Measurements from ENCODE around the gene RBBP8NL.

RBBP8NL gene, protein sequence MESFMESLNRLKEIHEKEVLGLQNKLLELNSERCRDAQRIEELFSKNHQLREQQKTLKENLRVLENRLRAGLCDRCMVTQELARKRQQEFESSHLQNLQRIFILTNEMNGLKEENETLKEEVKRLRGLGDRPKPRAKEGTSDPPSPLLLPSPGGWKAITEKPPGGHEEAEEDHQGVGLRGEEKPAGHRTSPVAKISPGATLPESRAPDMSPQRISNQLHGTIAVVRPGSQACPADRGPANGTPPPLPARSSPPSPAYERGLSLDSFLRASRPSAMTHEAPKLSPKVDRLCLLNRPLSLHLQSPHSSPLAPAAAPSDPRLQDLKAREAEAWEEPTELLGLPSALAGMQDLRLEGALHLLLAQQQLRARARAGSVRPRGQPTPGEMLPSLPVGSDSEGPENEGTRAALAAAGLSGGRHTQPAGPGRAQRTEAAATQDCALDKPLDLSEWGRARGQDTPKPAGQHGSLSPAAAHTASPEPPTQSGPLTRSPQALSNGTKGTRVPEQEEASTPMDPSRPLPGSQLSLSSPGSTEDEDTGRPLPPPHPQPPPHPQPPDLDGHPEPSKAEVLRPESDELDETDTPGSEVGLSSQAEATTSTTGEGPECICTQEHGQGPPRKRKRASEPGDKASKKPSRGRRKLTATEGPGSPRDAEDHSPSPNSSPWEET

DNA sequence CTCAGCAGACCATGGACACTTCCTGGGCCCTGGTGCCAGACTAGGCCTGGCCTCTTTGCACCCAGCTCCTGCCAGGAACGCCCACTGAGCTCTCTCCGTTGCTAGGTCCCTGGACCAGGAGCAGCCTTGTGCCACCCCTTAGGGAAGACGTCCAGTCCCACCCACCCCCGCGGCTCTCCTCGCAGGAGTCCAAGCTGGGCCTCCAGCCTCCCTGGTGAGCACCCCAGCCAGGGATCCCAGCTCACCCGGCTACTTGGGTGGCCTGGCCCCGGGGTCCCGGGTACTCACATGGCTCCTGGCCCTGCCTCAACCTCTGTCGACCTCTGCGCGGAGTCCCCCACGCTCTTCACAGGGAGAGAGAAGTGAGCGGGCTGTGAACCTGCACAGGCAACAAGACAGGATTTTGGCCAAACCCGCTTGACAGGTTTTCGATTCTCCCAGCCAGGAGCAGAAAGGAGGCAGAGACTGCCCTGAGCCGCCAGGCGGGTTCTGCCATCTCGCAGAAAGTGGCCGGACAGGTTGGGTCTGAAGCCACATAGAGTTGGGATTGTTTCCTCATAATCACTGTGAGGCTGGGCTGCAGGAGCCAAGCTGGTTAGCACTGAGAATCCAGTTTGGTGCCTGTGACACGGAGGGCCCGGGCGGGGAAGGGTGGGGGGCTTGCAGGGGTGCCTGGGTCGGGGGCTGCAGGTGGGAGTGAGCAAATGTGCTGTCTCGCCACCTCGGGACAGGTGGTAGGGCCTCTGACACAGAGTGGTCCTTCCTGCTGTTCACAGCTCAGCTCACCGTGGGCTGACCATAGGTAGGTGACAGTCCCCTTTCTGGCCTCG is at the start of gene RBBP8NL:
Gene RBBP8NL, minus strand, starts transcription at position 368 of the 830 bp plus-strand sequence. CDS start 7,892 bp downstream, outside the sequence.
- no peak for DNase-seq (ENCODE audit: low read depth)

DNA sequence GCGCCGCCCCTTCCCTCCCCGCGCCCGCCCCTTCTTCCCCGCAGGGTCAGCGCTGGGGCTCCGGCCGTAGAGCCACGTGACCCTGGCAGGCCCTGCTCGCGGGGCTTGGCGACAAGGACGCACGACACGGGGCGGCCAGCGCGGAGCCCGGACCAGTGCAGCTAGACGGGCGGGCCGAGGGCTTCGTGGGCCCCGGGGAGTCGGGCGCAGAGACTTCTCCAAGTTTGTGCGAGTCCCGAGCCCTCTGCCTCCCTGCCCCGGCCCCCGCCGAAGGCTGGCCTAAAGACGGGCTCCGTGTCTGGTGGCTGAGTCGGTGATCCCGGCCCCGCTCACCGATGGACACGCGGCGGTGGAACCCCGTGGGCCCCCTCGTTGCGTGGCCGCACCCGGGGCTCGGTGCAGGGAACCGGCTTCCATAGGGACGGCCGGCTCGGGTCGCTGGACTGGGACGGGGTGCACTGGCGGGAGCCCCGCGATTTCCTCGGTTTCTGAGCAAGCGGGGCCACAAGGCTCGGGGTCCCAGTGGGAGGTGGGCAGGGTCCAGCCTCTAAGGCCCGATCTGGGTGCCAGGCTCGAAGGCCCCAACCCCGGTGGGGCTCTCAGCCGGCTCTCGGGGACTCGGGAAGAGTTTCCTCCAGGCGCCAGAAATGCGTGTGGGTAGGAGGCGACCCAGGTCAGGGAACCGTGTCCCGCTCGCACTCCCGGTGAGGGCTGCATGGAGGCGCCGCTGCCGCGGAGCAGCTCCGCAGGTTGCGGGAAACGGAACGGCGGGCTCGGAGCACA is 48.9 kb upstream of the RBBP8NL start:
- DNase-seq (ENCODE audit: low read depth), result no peak

DNA sequence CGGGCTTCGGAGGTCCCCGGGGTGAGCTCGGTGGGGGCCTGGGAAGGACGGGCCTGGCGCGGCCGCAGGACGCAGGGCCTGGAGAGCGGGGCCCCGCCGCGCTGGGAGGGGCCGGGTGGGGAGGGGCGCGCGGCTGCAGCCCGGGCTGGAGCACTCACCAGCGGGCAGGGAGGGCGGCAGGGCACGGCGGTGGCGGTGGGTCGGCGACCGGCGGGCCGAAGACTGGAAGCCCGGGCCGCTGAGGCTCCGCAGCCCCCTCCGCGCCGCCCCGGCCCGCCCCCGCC is 48.4 kb upstream of the RBBP8NL start, which contains the start of gene GATA5:
Gene GATA5, minus strand, starts transcription at position 224 of the 284 bp plus-strand sequence. CDS start 474 bp downstream, outside the sequence.
- no peak for DNase-seq (ENCODE audit: low read depth)

DNA sequence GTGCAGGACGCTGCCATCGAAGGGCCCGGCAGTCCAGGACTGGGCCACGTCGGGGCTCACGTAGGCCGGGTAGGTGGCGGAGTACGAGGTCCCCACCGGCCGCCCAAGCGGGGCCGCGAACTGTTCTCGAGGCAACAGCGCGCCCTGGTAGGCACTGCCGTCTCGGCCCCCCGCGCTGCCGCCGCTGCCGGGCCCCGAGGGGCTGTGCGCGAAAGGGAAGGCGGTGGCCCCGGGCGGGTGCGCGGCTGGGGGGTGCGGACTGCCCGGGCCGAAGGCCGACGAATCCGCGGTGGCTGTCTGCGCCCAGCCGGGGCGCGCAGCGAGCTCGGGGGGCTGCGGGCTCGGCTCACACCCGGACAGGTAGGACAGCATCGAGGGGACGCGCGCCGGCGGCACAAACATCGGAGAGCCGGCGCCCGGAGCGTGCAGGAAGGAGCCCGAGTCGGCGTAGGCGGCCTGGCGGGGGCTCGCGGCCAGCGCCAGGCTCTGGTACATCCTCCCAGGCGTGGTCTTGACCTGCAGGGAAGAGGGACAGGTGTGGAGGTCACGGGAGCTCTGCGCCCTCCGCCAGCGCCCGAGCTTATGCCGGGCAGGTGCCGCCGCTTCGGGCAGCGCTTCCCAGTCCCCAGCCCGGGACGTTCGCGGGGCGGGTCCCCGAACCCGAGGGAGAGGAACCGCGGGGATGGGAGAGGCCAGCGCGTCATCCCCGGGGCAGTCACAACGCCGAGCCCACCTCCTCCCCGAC is 47.9 kb upstream of the RBBP8NL start:
- DNase-seq (ENCODE audit: low read depth), result no peak

DNA sequence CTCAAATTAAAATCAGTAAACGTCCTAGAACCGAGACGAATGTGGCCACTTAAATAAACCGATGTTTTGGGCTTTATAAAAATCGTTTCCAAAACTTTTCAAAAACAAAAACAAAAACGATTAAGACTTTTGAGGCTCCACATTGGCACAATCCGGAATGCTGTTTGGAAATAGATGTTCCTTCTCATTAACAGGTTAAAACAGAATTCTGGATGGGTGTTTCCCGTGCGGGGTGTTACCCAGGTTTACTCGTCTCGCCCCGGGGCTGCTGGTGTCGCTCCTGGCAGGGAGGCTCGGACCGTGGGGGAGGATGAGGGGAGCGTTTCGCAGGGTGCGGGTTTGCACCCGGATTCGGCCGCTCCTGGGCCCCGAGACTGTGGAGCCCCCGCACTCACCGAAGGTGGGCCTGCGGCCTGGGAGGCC is 47.3 kb upstream of the RBBP8NL start:
- no peak for DNase-seq (ENCODE audit: low read depth)

DNA sequence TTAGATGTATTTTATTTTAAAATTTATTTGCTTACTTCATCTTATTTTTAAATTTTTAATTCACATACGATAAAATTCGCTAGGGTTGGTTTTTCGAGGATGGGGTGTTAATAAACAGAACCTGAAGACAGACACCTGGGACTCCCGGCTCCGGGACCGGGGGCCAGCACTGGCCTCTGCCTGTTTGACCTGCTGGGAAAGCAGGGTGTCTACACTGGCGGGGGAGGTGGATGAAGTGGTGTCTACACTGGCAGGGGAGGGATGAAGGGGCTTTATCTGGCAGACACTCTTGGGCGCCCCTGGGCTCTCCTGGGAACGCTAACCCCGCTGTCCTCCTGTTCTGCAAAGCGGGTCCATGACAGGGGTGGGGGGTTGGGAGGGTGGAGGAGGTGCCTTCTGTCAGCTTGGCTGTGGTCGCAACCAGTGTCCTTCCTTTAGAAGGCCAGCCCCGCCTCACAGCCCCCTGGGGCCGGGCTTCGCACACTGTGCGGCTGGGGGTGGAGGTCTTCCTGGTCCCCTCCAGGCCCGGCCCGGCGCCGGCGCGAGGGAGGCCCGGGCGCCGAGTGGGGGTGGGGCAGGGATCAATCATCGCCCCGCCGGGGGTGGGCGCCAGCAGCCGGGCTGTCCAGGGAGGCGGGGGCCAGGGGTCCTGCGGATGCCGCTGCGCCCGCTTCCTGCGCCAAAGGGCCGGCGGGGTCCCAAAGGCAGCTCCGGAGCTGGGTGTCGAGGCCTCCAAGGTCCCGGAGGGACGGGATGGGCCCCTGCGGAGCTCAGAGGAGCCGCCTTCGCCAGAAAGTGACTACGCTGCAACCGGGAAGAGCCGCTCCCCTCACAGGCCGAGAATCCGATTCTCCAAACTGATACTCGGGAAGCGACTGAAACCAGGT is 46.6 kb upstream of the RBBP8NL start:
- DNase-seq (ENCODE audit: low read depth), result no peak

DNA sequence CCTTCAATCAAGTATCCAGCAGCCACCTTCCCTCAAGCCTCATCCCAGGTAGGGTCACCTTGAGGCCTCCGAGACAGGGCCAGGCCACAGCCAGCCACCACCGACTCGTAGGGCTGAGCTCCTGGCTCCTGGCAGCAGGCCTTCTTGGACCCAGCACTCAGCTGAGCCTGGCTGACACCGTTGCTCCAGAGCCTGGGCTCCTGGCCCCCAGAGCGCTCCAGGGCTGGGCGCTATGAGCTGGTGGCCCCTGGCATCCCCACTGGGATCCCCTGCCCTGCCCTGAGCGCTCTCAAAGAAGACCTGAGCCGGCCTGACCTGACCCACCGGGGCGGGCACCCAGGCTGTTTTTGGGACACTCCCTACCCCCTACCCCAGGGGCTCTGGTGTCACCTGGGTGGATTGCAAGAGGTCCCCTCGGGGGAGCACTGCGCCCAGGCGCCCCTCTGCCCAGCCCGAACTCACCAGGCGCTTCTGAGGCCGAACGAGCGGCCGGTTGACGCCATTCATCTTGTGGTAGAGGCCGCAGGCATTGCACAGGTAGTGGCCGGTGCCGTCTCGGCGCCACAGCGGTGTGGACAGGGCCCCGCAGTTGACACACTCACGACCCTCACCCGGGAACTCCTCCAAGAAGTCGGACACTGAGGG is 45.7 kb upstream of the RBBP8NL start:
- DNase-seq (ENCODE audit: low read depth), result no peak

DNA sequence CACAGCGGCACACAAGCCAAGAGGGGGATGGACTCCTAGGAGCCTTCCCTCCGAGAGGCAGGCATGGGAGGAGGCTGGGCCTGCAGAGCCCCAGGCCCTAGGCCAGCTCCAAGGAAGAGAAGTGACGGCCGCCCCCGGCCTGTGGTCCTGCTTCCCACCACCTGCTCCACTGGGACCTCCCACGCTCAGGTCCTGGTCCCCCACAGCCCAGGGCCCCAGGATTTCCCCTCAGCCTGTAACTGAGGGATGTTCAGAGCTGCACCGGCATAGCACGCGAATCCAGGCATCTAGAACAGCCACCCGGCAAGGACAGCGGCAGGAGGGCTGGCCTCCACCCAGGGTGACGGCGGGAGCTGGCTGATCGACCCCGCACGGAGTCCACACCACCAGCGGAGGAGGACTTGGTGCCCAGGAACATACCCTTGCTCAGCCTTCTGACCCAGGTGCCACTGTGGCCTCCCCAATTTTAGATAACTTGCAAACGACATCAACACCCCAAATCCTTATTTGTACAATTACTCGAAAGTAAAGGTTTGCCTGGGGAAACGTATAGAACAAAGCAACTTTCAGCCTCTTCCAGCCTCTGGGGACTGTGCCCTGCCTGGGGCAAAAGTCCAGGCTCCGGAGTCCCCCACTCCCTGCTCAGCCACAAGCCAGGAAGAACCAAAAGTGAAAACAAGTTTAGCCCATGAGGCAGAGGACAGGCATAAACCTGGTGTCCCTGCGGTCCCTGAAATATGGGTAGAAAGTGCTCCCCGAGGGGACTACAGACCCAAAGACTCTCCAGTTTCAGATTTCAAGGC is 45.0 kb upstream of the RBBP8NL start:
- DNase-seq (ENCODE audit: low read depth), result no peak

DNA sequence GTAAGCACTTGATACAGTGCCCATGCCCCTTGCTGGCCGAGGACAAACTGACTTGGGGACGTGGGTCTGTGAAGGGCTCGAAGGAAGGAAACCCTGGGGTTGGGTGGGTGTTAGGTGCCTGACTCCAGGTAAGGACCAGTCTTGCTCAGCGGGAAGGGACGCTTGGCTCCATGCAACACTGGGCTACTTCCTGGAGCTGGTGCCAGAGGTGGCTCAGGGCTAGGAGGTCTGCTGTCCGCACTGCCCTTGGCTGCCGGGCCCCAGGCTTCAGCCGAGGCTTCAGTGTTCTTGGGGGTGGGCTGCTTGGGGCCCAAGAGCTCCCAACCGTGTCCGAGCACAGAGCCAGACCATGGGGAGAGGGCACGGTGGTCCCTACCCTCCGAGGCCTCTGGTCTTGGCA is 43.1 kb upstream of the RBBP8NL start:
- no peak for DNase-seq (ENCODE audit: low read depth)

DNA sequence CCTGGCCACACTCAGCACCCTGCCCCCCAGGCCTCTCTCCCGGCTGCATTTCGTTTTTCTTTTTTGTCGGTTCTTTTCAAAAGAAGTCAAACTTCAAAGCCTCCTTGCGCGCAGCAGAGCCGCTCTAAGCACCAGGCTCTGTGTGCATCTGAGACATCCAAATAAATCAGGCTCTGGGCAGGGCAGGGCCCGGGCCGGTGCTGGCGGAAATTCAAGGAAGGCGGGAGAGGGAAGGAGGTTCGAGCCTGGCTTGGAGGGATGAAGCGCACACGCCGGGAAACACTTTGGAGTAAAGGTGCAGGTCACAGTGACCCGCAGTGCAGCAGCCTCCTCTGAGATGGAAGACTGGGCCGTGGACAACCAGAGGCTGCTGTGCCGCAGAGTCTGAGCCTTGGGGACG is 42.7 kb upstream of the RBBP8NL start:
- DNase-seq (ENCODE audit: low read depth), result no peak

DNA sequence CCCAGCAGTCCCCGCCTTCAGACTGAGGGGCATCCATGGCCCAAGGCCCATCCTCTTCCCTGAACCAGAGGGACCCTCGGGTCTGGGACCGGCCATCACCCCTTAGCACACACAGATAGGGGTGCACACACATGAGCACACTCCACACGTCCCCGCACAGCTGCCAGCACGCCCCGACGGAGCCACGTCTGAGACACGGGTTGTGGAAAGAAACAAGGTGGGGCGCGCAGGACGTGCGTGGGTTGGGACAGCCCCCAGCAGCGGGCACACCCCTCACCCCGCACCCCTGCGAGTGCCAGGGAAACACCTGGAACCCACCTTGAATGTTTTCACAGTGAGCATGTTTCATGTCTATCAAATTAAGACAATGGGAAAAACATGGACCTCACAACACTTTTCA is 42.0 kb upstream of the RBBP8NL start:
- no peak for DNase-seq (ENCODE audit: low read depth)

DNA sequence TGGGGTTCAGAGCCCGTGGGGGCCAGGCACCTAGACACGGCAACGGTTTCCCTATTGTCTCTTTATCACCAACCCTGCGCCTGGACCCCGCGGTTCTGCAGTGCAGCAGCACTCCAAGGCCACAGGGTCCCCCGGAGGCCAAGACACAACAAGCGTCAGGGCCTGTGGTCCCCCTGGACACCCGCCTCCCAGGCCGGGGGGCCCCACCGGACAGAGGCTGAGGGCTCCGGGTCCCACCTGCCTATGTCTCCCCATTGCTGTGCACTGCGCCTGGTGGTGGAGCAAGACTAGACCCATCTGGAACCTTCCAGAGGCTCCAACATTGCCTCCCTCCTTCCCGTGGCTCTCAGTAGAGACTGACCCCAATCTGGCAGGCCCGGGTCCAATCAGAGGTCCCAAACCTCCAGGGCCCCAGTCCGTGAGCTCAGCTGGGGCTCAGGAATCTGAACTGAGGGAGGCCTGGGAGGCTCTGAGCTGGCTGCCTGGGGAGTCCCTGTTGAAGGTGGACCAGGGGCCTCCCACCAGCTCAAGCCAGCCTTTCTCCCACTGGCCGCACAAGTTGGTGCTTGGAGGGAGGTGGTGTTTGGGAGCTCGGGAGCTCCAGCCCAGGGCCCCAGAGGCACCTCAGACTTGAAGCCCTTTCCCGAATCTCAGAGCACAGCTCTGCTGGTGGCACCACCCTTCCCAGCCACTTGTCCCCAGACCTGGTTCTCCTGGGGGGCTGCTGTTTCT is 39.6 kb upstream of the RBBP8NL start:
- DNase-seq (ENCODE audit: low read depth), result no peak

DNA sequence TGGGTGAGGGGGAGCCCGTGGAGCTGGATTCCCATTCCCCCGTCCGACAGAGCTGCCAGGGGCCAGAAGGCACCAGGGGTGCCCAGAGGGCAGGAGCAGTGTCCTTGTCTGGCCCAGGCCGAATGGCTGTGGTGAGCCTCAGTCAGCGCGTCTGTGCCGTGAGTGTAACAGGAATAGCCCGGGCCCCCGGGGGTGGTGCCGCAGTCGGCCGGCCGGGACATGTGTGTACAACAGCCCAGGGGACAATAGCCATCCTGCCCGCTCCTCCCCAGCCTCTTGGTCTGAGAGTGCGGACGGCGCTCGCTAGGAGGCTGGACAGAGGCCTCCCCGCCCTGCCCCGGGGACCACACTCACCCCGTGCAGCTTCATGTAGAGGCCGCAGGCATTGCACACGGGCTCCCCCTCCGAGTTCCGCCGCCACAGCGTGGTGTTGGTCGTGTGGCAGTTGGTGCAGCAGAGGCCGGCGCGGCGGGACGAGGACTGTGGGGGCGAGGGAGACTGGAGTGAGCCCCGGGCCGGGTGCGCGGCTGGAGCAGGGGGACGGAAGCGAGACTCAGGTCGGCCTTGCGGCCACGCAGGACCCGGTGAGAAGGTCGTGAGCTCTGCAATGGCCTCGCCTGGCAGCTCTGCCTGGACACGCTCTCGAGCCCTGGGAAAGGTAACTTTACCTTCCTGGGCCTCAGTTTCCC is 38.9 kb upstream of the RBBP8NL start:
- DNase-seq (ENCODE audit: low read depth), result no peak

DNA sequence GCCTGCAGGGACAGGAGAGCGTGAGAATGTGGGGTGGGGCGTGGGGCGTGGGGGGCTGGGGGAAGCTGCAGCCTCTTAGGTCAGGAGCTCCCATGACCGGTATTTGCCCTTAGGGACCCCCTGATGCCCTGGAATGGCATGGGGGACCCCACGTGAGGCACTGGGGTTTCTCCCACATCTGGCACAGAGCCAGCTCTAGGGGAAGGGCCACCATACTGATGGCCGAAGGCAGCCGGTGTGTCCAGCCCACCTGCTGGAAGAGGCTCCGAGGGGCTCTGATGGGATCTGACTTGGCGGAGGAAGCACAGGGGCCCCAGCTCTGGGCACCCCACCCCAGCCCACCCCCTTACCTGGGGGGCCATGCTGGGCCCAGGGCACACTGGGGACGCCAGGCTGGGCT is 37.7 kb upstream of the RBBP8NL start:
- no peak for DNase-seq (ENCODE audit: low read depth)

DNA sequence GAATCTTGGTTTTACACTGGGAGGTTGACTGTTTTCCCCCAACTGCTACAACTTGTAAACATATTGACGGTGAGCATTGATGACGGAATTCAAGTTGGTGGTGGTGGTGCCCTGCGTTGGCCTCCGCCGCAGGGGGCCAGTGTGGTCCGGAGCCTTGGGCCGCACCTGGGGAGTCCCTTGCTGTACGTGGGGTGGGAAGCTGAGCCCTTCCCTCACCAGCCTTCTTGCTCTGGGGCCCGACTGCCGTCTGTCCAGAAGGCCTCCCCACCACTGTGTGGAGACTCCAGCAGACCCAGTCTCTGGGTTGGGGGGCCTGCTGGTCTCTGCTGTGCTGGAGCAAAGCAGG is 37.1 kb upstream of the RBBP8NL start:
- no peak for DNase-seq (ENCODE audit: low read depth)

DNA sequence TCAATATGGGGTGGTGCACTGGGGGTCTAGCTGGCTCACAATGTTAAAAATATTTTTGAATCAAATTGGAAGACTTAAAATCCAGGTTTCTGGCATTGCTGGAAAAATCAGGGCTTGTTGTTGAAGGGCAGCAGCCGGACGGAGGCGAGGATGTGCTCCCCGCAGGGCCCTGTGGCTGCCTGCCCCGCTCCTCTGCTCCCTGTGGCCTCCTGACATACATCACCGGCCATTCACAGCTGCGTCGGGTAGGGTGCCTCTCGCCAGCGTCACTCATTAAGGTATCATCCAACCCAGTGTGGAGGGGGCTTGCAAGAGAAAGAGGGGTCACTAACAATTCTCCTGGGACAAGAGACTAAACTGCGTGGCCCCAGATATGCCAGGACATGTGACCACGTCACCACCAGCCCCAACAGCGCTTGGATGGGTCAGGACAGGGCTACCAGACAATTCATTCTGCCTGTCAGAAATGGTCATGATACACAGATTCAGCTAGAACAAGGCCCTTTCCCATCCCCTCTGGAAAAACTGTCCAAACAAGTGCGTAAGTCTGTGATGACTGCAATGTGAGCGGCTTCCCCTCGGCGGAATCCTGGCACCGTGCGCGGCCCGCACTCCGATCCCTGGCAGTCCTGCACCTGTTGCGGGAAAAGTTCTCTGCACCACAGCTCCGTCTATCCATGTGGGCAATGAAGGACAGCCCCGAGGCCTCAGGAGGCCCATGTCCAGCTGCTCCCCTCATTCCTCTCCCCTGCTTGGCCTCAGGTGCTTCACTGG is 36.5 kb upstream of the RBBP8NL start:
- DNase-seq (ENCODE audit: low read depth), result no peak

Measured in iris pigment epithelial cell (primary cell).